Hematopoietic multipotent progenitor cell (in vitro differentiated cells): ENCODE data around the gene YTHDF1. TPM values are rescaled to one million over a fixed set of nuclear protein-coding genes. Genes with fewer than 3 reads are reported as not detected.

Experiments used
- DNase-seq, 3 donors: peaks; one replicate each; pipeline ENCODE4 v3.0.0-alpha.2; 2011 to 2015; ENCODE audit warnings: low read depth in 2 of 3, low spot score in 2 of 3
- total RNA-seq: library from RNA; depleted of rRNA; stranded (reverse); fragments of >200 nt; gene quantifications from one replicate; pipeline ENCODE4 v1.2.3, GENCODE V29; 2012

The YTHDF1 gene
- total RNA-seq, 1 donor = 23.4 TPM

DNA sequence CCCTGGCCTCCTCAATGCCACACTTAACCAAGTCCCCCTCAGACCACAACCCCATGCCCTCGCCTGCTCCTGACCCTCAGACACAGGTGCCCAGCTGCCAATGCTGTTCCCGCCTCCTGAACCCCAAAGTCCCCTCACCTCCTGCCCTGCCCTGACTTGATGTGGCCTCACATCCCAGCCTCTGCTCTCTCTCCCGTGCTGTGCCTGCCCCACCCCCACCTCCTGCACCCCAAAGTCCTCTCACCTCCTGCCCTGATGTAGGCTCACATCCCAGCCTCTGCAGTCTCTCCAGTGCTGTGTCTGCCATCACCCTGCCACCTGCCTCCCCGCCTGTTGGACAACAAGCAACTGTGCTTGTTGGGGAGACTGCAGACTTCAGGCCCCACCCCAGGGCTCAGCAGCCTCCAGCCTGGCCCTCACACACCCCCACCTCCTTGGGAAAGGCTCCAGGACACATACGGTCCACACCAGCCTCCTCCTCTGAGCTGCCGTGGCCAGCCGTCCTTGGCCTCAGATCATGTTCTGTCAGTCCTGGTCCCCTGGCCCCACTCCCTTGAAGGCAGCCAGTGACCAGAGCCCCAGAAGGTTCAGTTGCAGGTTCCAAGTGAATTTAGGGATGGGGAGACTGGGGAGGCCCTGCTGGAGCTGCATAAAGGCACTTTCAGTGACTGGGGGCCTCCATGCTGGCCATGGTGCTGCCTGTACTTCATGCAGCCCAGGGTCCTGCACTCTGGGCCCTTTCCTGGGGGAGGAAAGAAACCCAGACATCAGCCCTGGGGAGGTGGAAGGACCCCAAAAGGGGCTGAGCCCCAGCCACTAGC, 28.4 kb downstream of the YTHDF1 start:
- no peak for DNase-seq

DNA sequence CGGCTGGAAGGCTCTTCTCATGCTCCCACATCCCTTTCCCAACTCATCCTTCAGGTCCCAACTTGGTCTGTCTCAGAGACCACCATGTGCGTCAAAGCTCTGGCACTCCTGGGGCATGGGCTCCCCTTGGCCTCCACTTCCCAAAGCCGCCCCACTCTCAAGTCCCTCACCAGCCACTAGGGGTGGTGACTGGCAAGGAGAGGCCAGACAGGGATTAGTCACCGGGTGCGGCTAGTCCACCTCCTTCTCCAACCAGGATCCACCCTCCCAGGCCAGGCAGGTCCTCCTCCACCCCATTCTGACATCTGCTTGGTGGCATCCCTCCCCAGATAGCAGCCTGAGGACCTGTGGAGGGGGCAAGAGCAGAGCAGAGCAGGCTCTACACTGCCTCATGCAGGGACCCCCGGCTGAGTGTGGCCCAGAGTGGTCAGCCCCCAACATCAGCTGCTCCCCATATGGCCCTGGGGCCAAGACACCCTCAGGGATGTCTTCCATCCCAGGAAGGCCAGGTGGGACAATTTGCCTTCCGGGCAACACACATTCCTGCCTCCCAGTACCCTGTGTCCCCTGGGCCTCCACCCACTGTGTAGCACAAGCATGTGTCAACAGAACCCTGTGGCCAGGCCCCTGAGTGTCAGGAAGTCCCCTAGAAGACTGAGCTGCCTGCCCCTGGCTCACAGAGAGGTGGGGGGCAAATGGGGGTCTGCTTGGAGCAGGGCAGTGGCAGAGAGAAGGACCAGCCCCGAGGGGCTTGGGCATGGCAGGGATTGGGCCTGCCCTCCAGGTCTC, 29.2 kb downstream of the YTHDF1 start:
- no peak for DNase-seq

DNA sequence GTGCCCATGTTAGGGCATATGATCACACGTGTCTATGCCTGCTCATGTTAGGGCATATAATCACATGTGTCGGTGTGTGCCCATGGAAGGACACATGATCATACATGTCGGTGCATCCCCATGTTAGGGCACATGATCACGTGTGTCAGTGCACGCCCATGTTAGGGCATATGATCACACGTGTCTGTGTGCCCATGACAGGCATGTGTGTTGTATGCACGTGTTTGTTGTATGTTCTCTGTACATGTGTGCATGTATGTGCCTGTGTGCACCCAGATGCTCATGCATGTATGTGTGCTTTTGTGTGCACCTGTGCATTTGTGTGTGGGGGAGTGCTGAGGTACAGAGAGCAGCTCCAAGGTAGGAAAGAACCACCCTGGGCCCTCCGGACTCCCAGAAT, 29.8 kb downstream of the YTHDF1 start:
- no peak for DNase-seq

DNA sequence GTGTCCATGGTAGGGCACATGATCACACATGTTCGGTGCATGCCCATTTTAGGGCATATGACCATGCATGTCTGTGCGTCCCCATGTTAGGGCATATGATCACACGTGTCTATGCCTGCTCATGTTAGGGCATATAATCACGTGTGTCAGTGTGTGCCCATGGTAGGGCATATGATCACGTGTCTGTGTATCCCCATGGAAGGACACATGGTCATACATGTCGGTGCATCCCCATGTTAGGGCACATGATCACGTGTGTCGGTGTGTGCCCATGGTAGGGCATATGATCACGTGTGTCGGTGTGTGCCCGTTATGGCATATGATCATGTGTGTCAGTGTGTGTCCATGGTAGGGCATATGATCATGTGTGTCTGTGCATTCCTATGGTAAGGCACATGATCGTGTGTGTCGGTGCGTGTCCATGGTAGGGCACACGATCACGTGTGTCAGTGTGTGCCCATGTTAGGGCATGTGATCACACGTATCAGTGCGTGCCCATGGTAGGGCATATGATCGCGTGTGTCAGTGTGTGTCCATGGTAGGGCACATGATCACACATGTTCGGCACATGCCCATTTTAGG, 30.6 kb downstream of the YTHDF1 start:
- no peak for DNase-seq

DNA sequence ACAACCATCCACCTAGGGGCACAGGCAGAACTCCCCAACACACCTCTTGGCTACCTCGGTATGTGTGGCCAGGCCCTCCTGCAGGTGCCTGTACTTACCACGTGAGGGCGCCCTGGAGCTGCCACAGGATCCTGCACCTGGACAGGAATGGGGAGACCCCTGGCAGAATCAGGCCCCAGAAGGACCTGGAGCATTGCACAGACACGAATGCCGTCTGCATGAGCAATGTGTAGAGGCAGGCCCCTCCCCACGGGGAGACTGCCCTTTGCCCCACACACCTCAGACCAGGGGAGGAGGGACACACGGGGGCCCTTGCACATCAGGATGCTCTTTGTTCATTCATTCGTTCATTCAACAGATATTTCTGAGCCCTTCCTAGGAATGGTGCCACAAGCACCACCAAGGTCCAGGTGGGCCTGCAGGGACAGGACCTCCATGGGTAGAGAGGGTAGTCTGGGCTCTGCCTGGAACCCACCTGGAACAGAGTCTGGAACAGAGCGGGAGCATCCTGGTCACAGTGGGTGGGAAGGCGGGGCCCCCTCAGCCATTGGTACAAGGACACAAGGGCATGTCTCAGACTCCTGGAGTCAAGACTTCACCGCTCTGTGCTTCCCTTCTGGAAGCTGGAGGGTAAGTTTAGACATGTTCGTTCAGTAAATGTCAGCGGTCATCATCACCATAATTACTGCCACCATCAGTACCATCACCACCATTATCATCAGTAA, 32.3 kb downstream of the YTHDF1 start:
- DNase-seq = peak in 1 of 3 donors; percentile 57

DNA sequence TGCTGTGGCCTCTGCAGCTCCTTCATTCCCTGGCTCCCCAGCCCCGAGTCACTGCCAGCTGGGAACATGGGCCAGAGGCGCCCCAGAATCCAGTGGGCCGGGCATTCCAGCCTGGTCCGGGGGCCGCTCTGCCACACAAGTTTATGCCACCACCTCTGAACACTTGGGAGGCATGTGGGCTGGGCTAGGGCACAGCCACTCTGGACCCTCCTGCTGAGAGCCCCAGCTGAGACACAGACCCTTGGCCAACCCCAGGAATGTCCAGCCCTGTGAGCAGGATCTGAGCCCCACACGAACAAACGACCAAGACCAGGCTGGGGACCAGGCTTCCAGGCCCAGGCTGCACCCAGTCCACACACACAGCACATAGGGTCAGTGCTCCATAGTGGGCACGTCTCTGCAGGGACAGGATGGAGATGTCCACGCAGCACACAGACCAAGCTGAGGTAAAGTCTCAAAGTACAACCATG, 33.0 kb downstream of the YTHDF1 start:
- no peak for DNase-seq

DNA sequence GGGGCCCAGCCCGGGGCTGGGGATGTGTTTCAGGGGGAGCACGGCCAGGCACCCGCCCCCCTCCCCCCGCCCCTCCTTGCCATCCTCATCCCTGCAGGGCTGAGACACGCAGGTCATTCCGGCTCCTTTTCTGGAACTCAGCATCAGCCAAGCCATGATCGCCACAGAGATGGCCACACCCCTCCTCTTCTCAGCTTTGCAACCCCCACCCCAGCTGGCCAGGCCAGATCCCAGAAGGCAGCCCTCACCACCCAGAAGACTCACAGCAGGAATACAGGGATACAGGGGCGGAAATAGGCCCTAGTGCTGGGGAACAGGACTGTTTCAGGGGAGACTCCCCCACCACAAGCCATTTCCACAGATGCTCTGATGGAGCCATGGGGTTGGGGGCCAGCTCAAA, 33.5 kb downstream of the YTHDF1 start:
- no peak for DNase-seq

DNA sequence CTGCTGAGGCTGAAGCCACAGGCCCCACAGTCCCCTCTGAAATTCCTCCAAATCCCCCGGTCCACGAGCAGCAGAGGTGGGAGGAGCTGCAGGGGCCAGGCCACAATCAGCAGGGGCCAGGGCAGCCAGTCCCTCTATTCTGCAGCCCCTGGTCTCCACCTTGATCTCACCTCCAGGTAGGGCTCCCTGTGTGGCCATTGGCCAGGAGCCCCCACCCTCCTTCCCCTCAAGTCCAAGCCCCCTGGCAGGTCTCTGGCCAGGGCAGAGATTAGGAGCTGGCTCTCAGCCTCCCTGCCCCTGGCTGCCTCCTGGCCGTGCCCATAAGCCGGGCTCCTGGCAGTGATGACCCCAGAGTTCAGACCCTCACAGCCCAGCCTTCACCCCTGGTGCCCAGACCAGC, 34.7 kb downstream of the YTHDF1 start:
- no peak for DNase-seq

DNA sequence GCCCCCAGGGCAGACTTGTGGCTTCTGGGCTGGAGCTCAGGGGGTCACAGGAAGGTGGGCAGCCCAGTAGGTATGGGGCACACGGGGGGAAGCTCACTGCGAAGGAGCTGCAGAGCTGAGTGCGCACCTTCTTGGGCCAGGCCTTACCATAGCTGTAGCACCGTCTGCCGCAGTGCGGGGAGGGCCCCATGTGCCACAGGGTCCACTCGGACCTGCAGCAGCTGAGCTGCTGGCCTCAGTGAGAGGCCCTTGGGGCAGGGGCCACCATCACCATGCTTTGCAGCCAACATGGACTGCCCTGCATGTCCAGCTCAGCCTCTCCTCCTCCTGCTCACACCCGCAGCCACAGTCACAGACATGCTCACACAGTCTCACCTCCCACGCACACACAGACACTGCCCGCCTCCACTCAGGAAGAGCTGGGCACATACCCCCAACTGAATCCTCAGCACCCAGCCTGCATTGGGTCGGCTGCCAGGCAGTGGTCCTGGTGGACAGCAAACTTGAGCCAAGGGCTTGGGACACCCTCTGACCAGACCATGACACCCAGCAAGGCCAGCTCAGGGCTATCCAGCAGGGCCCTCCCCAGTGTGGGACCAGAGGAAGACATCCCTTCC, 35.3 kb downstream of the YTHDF1 start:
- DNase-seq = no peak

DNA sequence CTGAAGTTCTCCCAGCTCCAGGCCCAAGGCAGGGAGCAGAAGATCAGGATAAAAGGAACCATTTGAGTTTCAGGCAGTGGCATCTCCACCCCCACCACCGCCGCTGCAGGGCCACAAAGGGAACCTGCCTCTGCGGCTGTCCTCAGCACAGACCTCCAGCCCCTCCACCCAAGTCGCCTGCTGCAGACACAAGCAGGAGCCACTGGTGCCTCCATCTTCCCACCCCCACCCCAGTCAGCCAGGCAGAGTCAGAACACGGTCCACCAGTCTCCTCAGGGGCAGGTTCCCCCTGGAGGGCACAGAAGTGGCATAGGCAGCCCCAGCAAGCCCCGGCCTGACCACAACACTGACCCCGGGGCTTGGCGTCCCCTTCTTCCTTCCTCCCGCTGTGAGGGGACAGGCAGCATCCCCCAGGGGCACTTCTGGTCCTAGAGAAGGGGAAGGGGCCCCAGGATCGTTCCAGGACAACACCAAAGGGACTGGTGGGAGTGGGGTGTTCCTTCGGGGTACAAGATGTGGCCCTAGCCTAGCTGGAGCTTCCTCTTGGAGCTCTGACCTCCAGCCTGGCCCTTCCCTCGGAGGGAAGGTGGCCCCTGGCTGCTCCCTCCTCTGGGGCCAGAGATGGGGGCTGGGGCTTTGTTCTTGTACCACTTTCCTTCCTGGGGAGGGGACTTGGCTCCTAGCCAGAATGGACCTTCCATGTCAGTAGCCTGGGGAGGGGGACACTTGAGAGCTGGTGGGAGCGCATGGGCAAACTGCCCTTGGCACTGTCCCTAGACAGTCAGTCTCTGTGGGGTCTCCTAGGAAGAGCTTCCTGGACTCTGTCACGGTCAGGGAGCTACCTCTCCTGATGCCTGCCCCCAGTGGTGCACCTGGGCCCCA, 36.0 kb downstream of the YTHDF1 start:
- DNase-seq = no peak

DNA sequence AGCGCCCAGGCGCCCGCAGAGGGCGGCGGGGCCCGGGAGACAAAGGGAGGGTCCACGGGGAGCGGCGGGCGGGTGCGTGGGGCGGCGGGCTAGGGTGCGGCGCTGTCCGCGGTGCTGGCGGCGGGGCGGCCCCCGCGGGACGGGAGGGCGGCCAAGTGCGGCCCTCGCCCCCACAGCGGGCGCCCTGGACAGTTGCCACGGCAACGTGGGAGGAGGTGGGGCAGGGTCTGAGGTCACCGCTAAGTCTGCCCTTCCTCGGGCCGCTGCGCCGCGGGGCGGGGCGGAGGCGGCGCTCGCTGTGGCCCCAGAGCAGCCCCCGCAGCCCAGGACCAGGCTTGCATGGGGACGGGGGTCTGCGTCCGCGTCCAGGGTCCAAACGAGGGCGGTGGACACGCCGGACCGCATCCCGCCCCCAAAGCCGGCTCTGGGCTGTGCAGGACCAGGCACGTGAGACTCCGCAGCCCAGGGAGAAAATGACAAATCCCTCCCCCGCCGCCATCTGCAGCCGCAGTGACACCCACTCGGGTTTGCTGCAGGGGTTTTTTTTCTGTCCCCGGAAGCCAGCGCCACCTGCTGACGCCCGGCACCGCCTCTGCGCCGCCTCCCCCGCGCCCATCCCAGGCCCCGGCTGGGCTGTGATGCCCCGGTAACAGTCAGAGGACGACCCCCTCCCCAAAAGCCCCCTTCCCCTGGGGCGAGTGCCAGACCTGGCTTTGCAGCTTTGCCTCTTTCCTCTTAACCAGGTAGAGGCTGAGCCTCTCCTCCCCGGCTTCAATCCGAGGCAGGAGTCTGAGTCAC, 36.8 kb downstream of the YTHDF1 start:
- peak; percentile 25 to 45 (median 30) for DNase-seq

DNA sequence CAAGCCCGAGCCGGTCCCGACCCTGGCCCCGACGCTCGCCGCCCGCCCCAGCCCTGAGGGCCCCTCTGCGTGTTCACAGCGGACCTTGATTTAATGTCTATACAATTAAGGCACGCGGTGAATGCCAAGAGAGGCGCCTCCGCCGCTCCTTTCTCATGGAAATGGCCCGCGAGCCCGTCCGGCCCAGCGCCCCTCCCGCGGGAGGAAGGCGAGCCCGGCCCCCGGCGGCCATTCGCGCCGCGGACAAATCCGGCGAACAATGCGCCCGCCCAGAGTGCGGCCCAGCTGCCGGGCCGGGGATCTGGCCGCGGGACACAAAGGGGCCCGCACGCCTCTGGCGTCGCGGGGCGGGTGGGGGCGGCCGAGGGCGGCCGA, 37.5 kb downstream of the YTHDF1 start:
- no peak for DNase-seq

DNA sequence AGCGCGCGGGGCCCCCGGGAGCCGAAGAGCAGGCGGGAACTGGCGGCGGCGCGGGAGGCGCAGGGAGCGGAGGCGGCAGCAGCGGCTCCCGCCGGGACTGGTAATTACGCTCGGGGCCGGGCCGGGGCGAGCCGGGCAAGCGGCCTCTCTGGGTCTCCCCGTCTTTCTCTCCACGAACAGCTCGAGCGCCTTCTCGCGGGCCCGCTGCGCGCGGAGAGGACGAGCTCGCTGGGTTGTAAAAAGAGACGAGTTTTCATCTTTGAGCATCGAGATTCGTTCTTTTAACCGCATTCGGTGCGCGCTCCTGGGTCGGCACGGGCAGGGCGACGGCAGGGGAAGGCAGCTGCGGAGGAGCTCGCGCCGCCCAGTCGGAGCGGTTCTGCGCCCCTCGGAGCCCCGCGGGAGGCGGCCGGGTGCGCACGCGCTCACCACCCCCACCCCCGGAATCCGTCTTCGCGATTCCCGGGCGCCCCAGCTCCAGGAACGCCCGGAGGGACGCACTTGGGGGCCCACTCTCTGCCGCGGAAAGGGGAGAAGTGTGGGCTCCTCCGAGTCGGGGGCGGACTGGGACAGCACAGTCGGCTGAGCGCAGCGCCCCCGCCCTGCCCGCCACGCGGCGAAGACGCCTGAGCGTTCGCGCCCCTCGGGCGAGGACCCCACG, 38.0 kb downstream of the YTHDF1 start:
- no peak for DNase-seq

DNA sequence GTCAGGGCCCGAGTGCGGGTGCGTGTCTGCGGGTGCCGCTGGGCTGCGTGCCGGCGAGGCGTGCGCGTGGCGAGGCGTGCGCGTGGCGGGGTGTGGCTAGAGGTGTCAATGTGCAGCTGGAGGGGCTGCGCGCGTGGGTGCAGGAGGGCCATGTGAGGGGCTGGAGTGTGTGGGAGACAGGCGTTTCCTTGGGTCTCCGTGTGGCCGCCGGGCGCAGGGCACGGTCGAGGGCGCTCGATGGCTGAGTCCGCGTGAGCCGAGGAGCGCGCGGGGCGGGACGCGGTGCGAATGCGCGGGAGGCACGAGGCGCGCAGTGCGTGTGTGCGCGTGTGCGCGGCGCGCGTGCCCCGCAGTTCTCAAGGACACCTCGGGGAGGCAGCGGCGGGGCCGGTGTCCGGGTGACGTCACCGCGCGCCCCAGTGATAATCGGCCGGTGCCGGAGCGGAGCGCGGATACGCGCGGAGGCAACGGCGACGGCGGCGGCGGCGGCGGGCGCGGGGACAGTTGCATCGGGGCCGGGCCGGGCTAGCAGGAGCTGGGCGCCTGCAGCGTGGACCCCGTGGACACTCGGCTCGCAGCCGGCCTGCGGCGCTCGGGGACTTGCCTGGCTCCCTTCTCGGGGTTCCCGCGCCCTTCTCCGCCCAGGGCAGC, 38.7 kb downstream of the YTHDF1 start:
- DNase-seq = no peak

DNA sequence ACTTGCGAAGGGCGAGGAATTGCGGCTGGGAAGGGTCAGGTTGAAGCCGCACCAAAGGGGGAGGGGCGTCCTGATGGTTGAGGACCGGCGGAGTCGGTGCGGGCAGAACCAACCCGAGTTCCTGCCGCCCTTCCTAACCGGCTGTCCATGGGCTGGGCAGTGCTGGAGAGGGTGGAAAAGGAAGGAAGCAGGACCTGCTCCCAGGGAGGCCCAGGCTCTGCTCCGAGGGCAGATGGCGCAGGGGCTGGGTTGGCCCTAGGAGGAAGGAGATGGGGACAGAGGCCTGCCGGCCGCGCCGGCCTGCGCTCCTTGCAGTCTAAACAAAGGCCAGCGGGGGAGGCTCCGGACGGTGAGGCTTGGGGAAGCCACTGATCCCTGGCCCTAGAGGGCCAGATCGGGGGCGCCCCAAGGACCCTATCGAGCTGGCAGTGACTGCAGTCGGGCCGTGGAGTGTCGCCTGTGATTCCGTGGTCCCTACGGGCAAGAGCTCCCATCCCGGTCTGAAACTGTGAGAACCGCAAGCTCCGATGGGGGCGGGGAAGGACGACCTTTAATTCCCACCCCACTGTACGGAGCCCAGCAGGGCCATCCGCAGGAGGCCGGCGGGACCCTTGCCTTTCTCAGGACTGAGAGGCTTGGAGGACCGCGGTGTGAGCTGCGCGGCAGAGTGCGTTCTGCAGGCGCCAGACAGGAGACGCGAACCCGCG, 39.4 kb downstream of the YTHDF1 start:
- DNase-seq = no peak

DNA sequence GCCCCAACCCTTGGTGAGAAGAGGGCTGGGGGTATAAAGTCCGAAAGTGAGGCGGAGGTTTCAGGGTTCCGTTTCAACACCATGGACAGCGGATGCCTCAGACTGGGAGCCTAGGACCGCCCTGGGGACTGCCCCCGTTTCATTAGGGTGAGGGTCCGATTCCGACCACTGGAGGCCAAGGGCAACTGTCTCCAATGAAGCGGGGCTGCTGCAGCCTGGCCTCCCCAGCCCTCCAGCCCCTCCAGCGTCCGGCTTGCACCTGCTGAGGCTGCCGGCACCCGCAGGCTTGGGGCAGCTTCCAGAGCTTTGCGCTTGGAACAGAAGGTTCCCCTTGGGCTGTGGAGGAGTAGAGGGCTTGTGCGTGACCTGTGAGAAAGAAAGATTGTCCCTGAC, 39.9 kb downstream of the YTHDF1 start:
- DNase-seq = peak in 1 of 3 donors; percentile 50
